ENCODE results near the gene FAM163B. TPM values are rescaled to one million over a fixed set of nuclear protein-coding genes. Genes with fewer than 3 reads are reported as not detected.
"Not testable (repeated sequence)": the region's sequence is repeated elsewhere in the genome, so short reads cannot be mapped to it uniquely, and the experiment has no call there.

FAM163B gene
- polyA plus RNA-seq, 1 donor = not detected

DNA sequence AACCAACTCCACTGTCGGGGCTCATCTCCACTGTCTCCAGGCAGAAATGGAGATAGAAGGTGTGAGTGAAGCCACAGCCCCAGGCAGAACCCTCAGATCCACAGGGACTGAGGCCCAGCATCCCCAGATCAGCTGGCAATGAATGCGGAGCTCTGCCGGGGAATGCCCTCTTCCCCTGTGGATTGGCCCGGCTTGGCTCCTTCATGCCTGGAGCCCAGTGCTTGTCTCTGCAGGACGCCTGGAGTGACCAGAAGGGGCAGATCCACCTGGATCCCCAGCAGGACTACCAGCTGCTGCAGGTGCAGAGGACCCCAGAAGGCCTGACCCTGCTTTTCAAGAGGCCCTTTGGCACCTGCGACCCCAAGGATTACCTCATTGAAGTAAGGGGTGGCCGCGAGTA, 30.4 kb upstream of the FAM163B start:
- DNase-seq = no peak

- DNase-seq = no peak
Measured at GRCh38 chr9:133638711-133639110, 29.5 kb upstream of the FAM163B start.

- DNase-seq = no peak
Measured at GRCh38 chr9:133638076-133638475, 28.9 kb upstream of the FAM163B start.

- no peak for DNase-seq
Measured at GRCh38 chr9:133637451-133638055, 28.4 kb upstream of the FAM163B start.

- DNase-seq = no peak
Measured at GRCh38 chr9:133636902-133637301, 27.7 kb upstream of the FAM163B start.

- DNase-seq = no peak
Measured at GRCh38 chr9:133635533-133636531, 26.6 kb upstream of the FAM163B start, which contains the start of gene DBH. Gene DBH, plus strand, starts transcription at chr9:133636363. Its CDS starts 9 bp downstream, at chr9:133636372.

DNA sequence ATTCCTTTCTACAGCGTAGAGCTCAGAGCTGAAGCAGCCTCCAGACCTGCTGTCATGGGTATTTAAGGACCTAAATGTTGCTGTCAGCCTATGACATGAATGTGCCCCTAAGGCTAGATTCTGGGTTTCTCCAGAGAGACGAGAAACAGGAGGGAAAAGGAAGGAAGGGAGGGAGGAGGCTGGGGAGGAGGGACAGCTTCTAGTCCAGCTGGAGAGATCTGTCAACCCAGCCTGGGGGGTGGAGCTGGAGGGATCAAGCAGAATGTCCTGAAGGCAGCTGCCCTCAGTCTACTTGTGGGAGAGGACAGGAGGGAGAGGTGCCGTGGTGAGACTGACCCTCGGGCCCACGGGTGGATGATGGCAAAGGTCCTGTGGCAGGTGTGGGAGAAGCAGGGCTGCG, 25.9 kb upstream of the FAM163B start:
- no peak for DNase-seq

- DNase-seq = no peak
Measured at GRCh38 chr9:133634081-133634691, 25.0 kb upstream of the FAM163B start.

- DNase-seq = no peak
Measured at GRCh38 chr9:133633681-133634080, 24.5 kb upstream of the FAM163B start.

DNA sequence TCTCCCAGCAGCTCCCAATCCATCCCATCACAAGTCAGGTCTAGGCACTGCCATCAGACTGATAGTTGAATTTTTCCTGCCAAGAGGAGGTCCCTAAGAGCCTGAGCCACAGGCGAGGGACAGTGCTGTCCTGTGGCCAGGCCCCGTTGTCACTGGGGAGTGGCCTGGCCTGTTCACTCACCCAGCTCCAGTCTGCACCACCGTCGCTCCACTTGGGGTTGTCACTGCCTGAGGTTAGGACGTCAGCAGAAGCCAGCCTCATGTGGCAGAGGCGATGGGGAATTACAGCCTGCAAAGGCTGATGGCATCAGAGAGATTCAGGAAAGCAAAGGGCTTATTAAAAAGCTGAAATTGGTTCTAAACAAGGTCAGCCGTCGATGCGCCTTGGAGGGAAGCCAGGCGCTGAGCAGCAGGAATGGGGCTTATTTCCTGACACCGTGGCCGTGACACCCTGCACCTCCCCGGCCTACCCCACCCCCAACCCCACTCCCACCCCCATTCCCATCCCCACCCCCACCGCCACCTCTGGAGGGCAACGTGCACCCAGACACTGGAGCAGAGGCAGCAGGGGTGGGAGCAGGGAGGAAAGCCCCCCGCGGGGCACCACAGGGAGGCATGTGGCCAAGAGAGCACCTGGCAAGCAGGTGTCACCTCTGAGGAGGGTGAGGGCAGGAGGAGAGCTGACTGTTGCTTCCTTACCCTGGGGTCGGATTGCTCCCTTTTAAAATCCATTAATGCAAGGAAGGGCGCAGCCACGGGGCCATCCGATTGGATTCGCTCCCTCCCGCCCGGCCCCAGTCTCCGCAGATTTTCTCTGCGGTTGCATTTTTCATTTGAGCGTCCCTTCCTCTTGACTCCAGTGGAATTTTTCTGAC, 23.9 kb upstream of the FAM163B start:
- DNase-seq = no peak

- no peak for DNase-seq
Measured at GRCh38 chr9:133631111-133631510, 21.9 kb upstream of the FAM163B start.

DNA sequence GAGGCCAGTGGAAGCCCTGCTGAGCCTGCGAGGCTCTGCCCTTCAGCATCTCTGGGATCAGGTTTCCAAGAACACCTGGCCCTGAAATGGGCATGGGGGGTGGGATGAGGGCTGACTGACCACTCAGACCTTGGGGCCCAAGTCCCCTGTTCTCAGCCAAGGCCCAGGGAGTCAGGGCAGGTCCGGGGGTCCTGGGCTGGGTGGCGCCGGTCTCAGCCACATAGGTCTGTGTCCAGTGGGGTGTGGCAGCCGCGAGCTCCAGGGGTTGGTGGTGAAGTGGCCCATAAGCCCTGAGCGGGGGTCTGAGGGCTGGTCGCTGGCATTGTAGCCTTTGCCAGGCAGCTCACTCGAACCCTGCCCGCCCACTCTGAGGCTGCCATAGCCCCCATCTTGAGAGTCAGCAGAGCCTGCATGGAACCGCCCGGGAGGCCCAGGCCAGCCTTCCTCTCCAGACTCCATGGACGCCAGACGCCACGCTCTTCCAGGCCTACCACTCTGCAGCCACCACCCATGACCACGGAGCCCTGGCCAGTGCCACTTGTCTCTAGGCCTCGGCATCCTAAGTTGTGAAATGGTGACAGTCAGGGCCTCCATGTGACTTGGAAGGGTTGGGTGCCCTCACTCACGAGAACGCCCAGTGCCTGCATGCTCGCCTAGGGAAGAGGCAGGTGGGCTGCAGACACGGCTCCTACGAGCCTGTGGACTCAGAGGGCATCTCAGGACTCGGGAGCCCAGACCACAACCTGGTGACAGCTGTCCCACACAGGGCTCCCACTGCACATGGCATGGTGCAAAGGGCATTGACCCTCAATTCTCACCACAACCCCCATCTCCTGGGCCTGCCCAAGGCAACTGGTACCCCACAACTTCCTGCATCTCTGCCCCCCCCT, 20.3 kb upstream of the FAM163B start:
- DNase-seq = no peak

GRCh38 chr9:133628766-133629165, 19.6 kb upstream of the FAM163B start:
- no peak for DNase-seq

DNA sequence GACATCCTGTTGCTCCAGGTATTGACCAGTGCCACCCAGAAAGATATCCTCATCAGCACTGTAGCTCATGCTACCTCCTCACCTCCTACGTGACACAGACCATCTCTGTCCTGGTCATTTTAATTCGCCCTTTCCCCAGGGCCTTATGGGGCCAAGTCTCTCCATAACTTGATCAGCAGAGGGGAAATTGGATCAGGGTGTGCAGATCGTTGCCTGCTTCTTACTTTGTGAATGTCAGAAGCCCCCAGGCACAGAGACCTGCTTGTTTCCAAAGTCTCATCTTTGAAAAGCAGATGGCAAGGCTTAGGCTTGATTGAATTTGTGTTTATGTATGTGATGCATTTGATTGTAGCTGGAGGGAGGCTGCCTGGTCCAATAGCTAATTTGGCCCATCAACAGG, 18.2 kb upstream of the FAM163B start:
- DNase-seq = no peak

GRCh38 chr9:133626008-133626407, 16.8 kb upstream of the FAM163B start:
- DNase-seq = not testable (repeated sequence)

GRCh38 chr9:133622555-133622954, 13.4 kb upstream of the FAM163B start:
- no peak for DNase-seq

DNA sequence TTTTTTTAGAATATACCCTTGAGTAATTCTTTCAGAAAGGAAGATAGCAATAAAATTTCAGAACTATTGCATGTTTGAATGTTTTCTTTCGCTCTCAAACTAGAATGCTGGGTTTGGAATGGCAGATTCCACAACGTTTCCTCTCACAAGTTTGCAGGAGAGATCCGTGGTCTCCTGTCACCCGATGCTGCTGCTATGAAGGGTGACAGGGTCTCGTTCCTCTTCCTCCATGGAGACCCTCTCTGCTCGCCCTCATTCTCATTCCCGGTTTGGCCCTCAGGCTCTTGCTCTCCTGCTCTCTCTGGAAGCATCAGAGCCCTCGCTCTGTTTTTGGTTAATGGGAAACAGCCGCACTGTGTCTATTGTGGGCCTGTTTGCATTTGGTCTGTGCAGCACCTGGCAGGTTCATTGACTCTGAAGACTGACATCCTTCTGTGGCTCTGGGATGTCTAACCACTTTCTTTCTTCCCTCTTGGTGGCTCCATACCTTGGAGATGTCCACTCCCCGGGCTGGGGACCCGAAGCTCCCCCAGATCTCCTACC, 12.6 kb upstream of the FAM163B start:
- DNase-seq = no peak

- DNase-seq = no peak
Measured at GRCh38 chr9:133619791-133620190, 10.6 kb upstream of the FAM163B start.

- DNase-seq = no peak
Measured at GRCh38 chr9:133618726-133619125, 9.5 kb upstream of the FAM163B start.

GRCh38 chr9:133616643-133617405, 7.6 kb upstream of the FAM163B start:
- no peak for DNase-seq

Measured in hindlimb muscle (tissue), 1 donor.